Testis (tissue), 2 donors: ENCODE results near the gene MS4A4E.

ENCODE experiments used
- CTCF ChIP-seq, 3 experiments: fragments of 450-650 bp in 2 of 3; fragments of 200-600 bp in 1 of 3; sonication (generic) in 1 of 3; IDR thresholded peaks; one replicate each; pipeline ENCODE4 v1.5.1; 2016 to 2019; ENCODE audit warnings: antibody characterized with exemption in 3 of 3, mild to moderate bottlenecking in 2 of 3, moderate library complexity in 1 of 3
- POLR2A ChIP-seq: fragments of 450-650 bp; IDR thresholded peaks from one replicate; pipeline ENCODE4 v1.6.1; 2017; ENCODE audit warnings: antibody characterized with exemption, mild to moderate bottlenecking, moderate library complexity

DNA sequence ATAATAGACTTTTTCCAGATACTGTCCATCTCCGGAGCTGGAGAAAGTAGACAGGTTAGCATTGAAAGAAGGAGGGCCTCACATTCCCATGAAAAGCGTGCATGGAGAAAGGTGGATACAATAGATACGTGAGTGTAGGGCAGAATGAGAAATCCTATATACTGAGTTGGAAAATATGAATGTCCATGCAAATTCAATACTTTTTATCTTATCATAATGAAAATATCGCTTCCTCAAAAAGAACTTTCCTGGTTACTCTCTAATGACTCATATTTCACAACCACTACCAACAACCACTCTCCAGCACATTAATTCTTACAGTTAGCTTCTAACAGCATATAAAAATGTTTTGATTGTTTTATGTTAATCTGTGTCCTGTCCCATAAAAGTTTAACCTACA, 38.0 kb downstream of the MS4A4E start:
- TF ChIP-seq CTCF (IDR thresholded peaks at IDR 0.05) (no peak), POLR2A (no peak)
